Stimulated activated CD4-positive, alpha-beta T cell treated with anti-CD3 and anti-CD28 coated beads, Interleukin-2, amount 100 ng/mL, for 24 hours (primary cell): ENCODE data around the gene KLK12.
A peak's percentile ranks its signal among the peaks of the same experiment; 100 is the strongest.
"Not testable (repeated sequence)": the region's sequence is repeated elsewhere in the genome, so short reads cannot be mapped to it uniquely, and the experiment has no call there.

ENCODE experiments used
- DNase-seq, 2 donors: peaks; one replicate each; pipeline ENCODE4 v3.0.0-alpha.2; 2020

Gene KLK12

DNA sequence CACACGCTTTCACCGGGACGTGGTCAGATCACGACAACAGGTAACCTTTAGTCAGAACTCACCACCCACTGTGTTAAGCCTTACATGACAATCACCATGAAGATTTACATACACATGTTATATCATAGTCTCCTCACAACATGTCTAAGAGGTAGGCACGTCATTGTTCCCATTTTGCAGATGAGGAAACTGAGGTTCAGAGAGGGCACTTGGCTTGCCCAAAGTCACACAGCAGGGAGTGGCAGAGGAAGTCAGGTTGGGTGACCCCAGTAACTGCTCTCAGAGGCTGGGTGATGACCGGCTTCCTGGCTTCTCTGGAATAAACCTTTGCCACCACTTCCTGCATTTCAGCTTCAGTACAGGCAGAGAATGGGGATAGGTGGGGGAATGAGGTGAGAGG lies 20.6 kb downstream of the KLK12 start:
- DNase-seq: no peak

DNA sequence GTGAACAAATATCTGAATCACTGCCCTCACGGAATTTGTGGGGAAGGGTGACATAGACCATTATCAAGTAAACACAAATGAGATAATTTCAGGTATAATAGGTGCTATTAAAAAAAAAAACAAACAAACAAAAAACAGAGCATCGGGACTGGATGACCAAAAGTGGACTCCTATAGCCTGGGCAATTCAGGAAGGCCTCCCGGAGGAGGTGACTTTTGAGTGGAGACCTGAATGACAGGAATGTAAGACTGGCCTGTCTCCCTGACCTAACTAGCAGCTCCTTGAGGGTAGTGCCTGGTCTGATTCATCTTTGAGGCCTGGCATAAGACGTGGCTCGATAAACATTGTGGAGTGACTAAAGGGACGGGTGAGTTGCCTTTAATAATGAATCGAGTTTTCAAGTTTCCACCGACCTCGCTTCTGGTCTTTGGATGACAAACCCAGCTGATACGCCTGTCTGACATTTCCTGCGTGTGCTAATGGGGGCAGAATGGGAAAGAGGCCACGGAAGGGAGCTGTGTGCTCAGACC lies 22.1 kb downstream of the KLK12 start:
- no peak for DNase-seq

DNA sequence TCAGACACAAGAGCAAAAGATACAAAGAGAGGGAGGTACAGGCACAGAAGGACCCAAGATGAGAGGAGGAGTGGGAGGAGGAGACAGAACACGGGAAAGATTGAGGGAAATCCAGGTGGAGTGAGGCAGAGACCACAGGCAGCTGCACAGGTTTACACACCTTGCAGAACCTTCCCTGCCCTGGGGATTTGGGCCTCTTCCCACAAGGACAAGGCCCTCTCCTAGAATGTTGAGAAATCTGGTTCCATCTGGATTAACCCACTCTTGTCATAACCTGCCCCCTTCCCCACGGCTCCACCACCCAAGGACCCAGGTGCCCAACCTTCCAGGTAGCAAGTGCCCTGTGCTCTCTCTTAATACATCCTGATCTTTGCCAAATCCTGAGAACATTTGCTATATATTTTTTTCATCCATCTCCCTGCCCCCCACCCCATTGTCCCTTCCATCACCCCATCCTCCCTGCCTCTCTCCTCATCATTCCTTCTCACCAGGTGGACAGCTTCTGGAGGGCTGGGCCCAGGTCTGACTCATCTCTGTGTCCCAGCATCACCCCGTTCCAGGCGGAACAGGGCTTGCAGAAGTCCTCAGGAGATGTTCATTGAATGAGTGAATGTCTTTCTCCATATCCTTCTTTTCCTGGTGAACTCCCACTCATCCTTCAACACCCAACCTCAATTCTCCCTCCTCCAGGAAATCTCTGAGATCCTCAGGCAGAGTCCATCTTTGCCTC lies 24.6 kb downstream of the KLK12 start:
- DNase-seq: no peak

GRCh38 chr19:51009061-51009891 lies 25.5 kb downstream of the KLK12 start:
- DNase-seq: no peak

DNA sequence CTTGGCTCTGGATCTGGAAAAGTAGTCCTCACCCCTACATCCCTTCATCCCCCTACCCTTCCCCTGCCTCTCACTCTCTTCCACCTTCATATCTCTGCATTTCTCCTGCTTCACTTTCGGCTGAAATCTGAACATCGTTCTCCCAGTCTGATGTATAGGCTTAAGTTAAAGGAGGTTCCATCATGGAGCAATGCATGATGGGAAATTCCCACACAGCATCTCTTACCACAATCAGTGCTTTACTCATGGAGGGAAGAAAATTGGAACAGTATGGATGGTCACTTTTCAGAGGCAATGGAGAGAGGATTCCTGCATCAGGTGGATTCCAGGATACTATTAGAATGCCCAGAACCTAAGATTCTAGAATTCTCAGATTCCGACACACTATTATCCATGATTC lies 27.3 kb downstream of the KLK12 start:
- DNase-seq: no peak

DNA sequence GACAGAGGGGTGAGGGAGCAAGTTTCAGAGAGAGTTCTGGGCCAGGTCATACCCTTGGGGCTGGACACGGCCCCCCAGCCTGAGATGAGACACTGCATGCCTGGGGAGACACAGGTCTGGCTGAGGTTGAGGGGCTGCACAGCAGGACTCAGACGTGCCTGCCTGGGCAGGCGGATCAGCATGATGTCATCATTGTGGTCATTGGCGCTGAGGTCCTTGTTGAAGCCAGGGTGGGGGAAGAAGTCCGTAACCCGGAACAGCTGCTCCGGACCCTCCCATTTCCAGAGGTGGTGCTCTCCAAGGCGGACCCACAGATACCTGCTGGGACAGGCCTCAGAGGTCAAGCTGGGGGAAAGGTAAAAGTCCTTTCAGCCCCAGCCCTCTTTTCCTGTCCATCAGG lies 28.4 kb downstream of the KLK12 start:
- no peak for DNase-seq

DNA sequence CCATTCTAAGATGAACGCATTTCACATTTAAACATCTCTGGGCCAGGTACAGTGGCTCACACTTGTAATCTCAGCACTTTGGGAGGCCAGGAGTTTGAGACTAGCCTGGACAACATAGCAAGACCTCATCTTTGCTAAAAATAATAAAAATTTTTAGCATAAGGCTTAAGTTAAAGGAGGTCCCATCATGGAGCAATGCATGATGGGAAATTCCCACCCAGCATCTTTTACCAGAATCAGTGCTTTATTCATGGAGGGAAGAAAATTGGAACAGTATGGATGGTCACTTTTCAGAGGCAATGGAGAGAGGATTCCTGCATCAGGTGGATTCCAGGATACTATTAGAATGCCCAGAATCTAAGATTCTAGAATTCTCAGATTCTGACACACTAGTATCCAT lies 29.6 kb downstream of the KLK12 start:
- DNase-seq: no peak

DNA sequence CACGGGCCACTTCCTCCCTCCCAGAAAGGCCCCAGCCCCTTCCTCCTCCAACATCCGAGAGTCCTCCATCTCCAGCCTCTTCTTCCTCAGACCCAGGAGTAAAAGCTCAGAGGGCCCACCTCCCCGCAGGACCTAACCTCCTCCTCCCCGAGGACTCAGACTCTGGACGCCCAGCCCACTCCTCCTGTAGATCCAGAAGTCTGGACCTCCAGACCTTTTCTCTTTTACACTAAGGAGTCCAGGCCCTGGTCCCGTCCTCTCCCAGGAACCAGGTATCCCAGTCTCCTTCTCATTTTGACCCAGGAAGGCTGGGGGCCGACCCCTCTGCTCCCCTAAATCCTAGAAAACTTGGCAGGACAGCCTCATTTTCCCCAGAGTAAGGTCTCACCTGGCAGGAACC lies 31.5 kb downstream of the KLK12 start:
- no peak for DNase-seq

DNA sequence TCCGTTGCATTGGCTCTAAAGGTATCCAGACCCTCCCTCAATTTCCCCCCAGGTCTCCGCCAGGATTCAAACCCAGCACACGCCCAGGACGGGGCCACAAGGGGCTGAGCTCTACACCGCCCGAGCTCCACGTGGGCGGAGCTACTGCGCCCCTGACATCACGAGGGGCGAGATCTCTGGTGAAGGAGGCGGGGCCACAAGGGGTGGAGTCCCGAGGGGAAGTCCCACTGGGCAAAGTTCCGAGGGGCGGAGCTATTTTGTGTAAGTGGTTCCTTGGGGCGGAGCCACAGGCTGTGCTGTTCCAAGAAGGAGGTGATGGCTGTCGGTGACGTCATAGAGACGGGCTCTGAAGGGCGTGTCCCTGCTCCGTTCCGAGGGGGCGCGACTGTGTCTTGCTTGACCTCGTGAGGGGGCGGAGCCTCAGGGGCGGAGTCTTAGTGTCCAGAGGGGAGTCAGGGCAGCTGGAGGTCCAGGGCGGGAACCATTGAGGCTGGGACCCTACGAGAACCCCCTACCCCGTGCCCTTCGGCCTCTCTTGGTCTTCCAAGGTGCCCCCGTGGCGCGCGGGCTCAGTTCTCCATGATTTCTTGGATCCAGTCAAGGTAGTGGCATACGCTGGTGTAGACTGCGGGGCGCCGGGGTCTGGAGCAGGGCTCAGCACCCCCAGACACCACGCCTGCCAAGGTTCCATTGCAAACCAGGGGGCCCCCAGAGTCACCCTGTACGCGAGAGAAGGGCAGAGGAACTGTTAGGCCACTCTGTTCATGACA lies 32.1 kb downstream of the KLK12 start:
- peak in 1 of 2 donors; percentile 44 for DNase-seq

DNA sequence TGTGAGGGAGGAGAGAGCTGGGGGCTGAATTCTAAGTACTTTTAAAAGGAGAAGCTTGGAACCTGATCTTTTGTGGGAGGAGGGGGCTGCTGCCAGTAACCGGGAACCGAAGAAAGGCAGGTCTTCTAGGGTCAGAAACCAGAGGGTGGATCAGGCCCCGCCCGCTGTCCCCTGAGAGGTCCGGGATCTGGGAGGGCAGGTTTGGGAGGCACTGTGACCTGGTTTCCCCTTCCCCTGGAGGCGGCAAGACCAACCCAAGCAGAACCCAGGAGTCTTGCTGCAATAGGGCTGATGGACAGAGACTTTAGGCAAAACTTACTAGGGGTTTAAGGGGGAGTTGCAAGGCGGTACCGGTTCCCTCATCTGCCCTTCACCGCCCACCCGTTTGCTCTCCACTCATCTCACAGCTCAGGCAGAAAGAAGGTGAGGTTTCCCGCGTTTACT lies 32.7 kb downstream of the KLK12 start:
- DNase-seq: no peak

DNA sequence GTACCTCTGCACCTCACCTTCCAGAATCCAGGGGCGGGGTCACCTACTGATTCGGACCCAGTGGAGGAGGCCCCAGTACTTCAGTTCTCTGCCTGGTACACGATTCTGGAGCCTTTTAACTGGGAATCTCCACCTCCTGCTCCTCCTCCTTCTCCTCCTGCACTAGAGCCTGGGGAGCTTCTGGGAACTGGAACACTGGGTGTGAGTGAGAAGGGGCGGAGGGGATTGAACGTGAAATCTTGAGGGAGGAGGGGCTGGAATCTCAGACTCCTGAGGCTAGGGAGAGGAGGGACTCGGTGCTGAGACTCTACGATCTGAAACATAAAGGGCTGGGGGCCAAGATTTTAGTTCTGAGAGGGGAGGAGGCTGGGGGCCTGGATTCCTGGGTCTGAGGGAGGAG lies 33.3 kb downstream of the KLK12 start, which contains the start of gene KLK8:
KLK8 (minus strand) TSS at position 90 of the 400 bp plus-strand sequence. CDS start 437 bp downstream, outside the sequence.
- no peak for DNase-seq

DNA sequence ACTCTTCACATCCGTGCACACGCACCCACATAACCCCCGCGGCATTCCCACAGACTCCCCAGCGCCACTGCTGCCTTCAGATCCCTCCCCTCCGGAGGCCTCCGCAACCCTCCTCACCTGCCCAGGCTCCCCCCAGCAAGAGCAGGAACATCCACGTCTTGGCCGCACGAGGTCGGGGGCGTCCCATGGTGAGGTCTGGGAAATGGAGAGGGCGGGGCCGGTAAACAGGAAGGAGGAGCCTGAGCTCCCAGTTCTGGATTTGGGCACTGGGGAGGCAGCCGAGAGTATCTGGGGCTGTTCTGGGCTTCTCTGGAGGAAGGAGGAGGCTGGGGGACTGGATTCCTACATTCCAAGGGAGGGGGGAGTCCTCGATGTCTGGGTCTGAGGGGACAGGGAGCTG lies 33.8 kb downstream of the KLK12 start:
- no peak for DNase-seq

GRCh38 chr19:51000426-51000825 lies 34.4 kb downstream of the KLK12 start:
- DNase-seq: no peak

- no peak for DNase-seq
Measured at GRCh38 chr19:50998686-50999085, 36.1 kb downstream of the KLK12 start.

GRCh38 chr19:50998061-50998460 lies 36.7 kb downstream of the KLK12 start:
- no peak for DNase-seq

GRCh38 chr19:50994129-50994528 lies 40.7 kb downstream of the KLK12 start:
- DNase-seq: no peak

DNA sequence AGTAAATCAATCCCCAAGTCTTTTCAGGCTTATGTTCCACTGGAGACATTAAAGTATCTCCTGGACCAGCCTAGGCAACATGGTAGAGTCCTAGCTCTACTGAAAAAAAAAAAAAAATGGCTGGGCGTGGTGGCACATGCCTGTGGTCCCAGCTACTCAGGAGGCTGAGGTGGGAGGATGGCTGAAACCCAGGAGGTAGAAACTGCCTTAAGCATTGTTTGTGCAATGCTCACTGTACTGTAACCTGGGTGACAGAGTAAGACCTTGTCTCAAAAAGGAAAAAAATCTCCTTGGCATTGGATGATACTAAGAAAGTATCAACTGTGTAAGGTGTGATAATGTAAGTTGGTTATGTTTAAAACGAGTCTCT lies 42.2 kb downstream of the KLK12 start:
- DNase-seq: no peak

- not testable (repeated sequence) for DNase-seq
Measured at GRCh38 chr19:50984416-50984815, 50.4 kb downstream of the KLK12 start.

DNA sequence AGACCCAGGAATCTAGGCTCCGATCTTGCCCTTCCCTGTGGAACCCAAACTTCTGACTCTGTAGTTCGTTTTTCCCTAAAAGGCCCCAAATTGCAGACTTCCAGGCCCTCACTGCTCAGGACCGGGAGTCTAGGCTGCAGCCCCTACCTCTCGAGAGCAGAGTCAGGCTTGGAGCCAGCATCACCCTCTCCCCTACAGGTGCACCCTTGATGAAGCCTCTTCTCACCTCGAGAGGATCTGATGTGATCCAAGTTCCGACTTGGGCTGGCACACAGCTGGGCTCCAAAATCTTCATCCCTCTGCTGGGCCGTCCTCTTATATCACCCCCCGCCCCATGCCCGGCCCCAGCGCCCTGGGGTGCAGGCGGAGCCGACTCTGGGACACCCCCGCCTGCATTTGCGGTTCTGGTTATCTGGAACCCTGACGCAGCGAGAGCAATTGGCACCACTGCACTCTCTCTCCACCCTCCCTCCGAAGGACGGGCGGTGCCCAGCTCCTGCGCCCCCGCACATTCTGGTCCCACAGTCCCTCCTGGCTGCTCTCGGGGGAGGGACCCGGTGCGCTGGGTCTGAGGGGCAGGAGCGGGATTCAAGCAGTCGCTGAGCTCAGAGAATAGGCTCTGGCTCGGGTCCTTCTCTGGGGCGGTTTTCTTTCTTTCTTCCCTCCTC lies 51.0 kb downstream of the KLK12 start, which contains the start of gene KLK7:
KLK7 (minus strand) TSS at position 293 of the 668 bp plus-strand sequence. CDS start 1,518 bp downstream, outside the sequence.
- no peak for DNase-seq

- DNase-seq: no peak
Measured at GRCh38 chr19:50982186-50982585, 52.6 kb downstream of the KLK12 start.

DNA sequence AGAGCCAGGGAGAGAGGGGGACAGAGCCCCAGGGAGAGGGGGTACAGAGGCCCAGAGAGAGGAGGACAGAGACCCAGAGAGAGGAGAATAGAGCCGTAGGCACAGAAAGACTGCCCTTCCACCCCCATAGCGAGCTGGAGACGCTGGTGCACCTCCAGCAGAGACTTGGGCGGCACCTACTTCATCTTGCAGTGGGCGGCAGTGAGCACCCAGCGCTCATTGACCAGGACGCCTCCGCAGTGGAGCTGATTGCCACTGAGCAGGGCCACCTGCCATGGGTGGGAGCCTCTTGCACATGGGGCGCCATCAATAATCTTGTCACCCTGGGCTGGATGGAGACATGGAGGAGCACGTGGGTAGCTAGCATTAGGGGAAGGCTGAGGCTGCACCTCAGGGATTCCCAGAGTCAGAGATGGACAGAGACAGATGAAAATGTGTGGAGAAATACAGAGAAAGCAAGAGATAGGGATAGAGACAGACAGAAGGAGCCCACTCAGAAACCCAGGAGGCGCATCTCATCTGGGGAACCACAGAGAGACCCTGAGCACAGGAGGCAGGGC lies 53.1 kb downstream of the KLK12 start:
- DNase-seq: no peak

DNA sequence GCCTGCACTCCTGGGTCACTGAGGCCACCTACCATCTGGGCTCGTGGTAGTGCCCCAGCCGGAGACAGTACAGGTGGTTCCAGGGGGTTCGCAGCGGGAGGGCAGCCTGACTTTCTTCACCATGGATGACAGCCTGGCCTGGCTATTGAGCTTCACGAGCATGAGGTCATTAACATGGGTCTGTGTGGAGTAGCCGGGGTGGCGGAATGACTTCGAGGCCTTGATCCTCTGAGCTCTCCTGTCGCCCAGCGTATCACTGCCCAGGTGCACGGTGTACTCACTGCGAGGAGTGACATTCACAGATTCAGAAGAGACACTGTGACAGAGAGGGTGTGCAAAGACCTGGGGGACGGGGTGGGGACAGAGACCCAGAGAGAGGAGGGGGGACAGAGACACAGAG lies 54.6 kb downstream of the KLK12 start:
- DNase-seq: no peak
